SK-N-SH (cell line): ENCODE measurements around the gene HM13. TPM values are rescaled to one million over a fixed set of nuclear protein-coding genes. Genes with fewer than 3 reads are reported as not detected.
"Not testable (repeated sequence)": the region's sequence is repeated elsewhere in the genome, so short reads cannot be mapped to it uniquely, and the experiment has no call there.

Experiments
- CTCF ChIA-PET: fragments of 300-600, 350-600 bp; formaldehyde crosslinking; extraction: SDS; loops from one replicate; lab custom pipeline; 2021; lab: Yijun Ruan, JAX
- POLR2A ChIA-PET: fragments of 350-600 bp; sonication (Branson Sonifier 250); formaldehyde crosslinking; extraction: SDS; loops from one replicate; lab custom pipeline; 2020; ENCODE audit warnings: antibody characterized with exemption, inconsistent platforms; lab: Yijun Ruan, JAX
- DNase-seq: peaks from one replicate; pipeline ENCODE4 v3.0.0; 2012
- H2AFZ ChIP-seq: fragments of 200-600 bp; sonication (generic); 2 replicates; pipeline ENCODE4 v1.8.1; 2016; ENCODE audit warnings: antibody characterized with exemption, mild to moderate bottlenecking, low read depth
- H3F3A ChIP-seq: fragments of 200-600 bp; sonication (generic); replicated peaks from 2 replicates; pipeline ENCODE3; 2016; ENCODE audit warnings: antibody characterized with exemption, mild to moderate bottlenecking; ENCODE audit not compliant: insufficient read depth
- H3K27ac ChIP-seq, 2 experiments: fragments of 200-500 bp in 1 of 2; fragments of 200-600 bp in 1 of 2; sonication (Bioruptor generic) in 1 of 2; sonication (generic), shearing (Covaris generic) in 1 of 2; 2 replicates each; pipeline versions ENCODE4 v1.5.1 to v1.6.1; 2014 to 2016; ENCODE audit warnings: low read depth in 2 of 2, inconsistent platforms in 1 of 2, low read length in 1 of 2, mild to moderate bottlenecking in 1 of 2, mixed read lengths in 1 of 2
- H3K27me3 ChIP-seq: fragments of 200-600 bp; sonication (generic), shearing (Covaris generic); 2 replicates; pipeline ENCODE4 v1.6.1; 2016; ENCODE audit warnings: mixed run types; ENCODE audit not compliant: insufficient read depth
- H3K36me3 ChIP-seq, 2 experiments: fragments of 200-500 bp in 1 of 2; fragments of 200-600 bp in 1 of 2; sonication (Bioruptor generic) in 1 of 2; sonication (generic) in 1 of 2; replicated peaks in 1 of 2; 2 replicates each; pipeline versions ENCODE3 to v1.5.1; 2014 to 2016; ENCODE audit warnings: low read length in 1 of 2, mild to moderate bottlenecking in 1 of 2; ENCODE audit not compliant: insufficient read depth in 2 of 2, control insufficient read depth in 1 of 2
- H3K4me1 ChIP-seq, 2 experiments: fragments of 200-500 bp in 1 of 2; fragments of 200-600 bp in 1 of 2; sonication (Bioruptor generic) in 1 of 2; sonication (generic), shearing (Covaris generic) in 1 of 2; 2 replicates each; pipeline versions ENCODE4 v1.5.1 to v1.6.1; 2014 to 2016; ENCODE audit warnings: low read depth in 1 of 2, low read length in 1 of 2, mixed run types in 1 of 2; ENCODE audit not compliant: insufficient read depth in 2 of 2, control insufficient read depth in 1 of 2
- H3K4me2 ChIP-seq: fragments of 200-600 bp; sonication (generic), shearing (Covaris generic); 2 replicates; pipeline ENCODE4 v1.6.1; 2017; ENCODE audit warnings: mixed run types
- H3K4me3 ChIP-seq, 2 experiments: fragments of 200-500 bp in 1 of 2; fragments of 200-600 bp in 1 of 2; sonication (Bioruptor generic) in 1 of 2; sonication (generic), shearing (Covaris generic) in 1 of 2; 2 replicates each; pipeline versions ENCODE4 v1.5.1 to v1.8.1; 2014 to 2016; ENCODE audit warnings: low read depth in 2 of 2, inconsistent platforms in 1 of 2, low read length in 1 of 2, mild to moderate bottlenecking in 1 of 2, mixed read lengths in 1 of 2, moderate library complexity in 1 of 2
- H3K79me2 ChIP-seq: fragments of 200-600 bp; sonication (generic); 2 replicates; pipeline ENCODE4 v1.8.1; 2017; ENCODE audit warnings: mild to moderate bottlenecking; ENCODE audit not compliant: insufficient read depth
- H3K9ac ChIP-seq: fragments of 200-600 bp; sonication (generic); 2 replicates; pipeline ENCODE4 v1.6.1; 2017; ENCODE audit warnings: mixed run types
- H3K9me2 ChIP-seq: fragments of 200-600 bp; sonication (generic); 2 replicates; pipeline ENCODE4 v1.6.1; 2017; ENCODE audit warnings: mixed run types
- H3K9me3 ChIP-seq: fragments of 200-600 bp; sonication (generic); 2 replicates; pipeline ENCODE4 v1.6.1; 2017; ENCODE audit warnings: mixed run types, mild to moderate bottlenecking, moderate library complexity
- H4K20me1 ChIP-seq: fragments of 200-600 bp; sonication (generic); 2 replicates; pipeline ENCODE4 v1.6.1; 2017; ENCODE audit warnings: mild to moderate bottlenecking, mixed run types; ENCODE audit not compliant: insufficient read depth
- CHD2 ChIP-seq: fragments of 150-350 bp; IDR thresholded peaks from 2 replicates; pipeline ENCODE4 v1.6.1; 2018; ENCODE audit warnings: low read length; ENCODE audit not compliant: partially characterized antibody
- EZH2phosphoT487 ChIP-seq: fragments of 200-600 bp; sonication (generic); IDR thresholded peaks from 2 replicates; pipeline ENCODE4 v1.6.1; 2017; ENCODE audit warnings: low read depth, mixed run types, mild to moderate bottlenecking, antibody characterized with exemption, moderate library complexity, borderline replicate concordance
- FOXJ3 ChIP-seq: sonication (generic); formaldehyde crosslinking; IDR thresholded peaks from 2 replicates; pipeline ENCODE4 v1.5.1; 2020; ENCODE audit warnings: mild to moderate bottlenecking, missing genetic modification reagents
- FOXM1 ChIP-seq: IDR thresholded peaks from 2 replicates; pipeline ENCODE4 v1.4.0; 2012; ENCODE audit warnings: low read depth, mild to moderate bottlenecking
- GABPA ChIP-seq: IDR thresholded peaks from 2 replicates; pipeline ENCODE4 v1.4.0; 2012; ENCODE audit warnings: low read depth, mild to moderate bottlenecking
- GATA2 ChIP-seq: sonication (generic); formaldehyde crosslinking; IDR thresholded peaks from 2 replicates; pipeline ENCODE4 v1.5.0; 2020; ENCODE audit warnings: mild to moderate bottlenecking, missing genetic modification reagents
- JUND ChIP-seq: IDR thresholded peaks from 2 replicates; pipeline ENCODE4 v1.4.0; 2012
- NFIC ChIP-seq: IDR thresholded peaks from 2 replicates; pipeline ENCODE4 v1.4.0; 2012; ENCODE audit warnings: borderline replicate concordance
- NRF1 ChIP-seq: IDR thresholded peaks from 2 replicates; pipeline ENCODE4 v1.6.1; 2012; ENCODE audit warnings: low read depth, mild to moderate bottlenecking, low read length
- RFX5 ChIP-seq: IDR thresholded peaks from 2 replicates; pipeline ENCODE4 v1.6.1; 2012; ENCODE audit warnings: mild to moderate bottlenecking, improper control_type of control experiment, low read length
- SIN3A ChIP-seq: IDR thresholded peaks from 2 replicates; pipeline ENCODE4 v1.6.1; 2012; ENCODE audit warnings: low read depth, mild to moderate bottlenecking, low read length, moderate library complexity, borderline replicate concordance
- SMC3 ChIP-seq: IDR thresholded peaks from 2 replicates; pipeline ENCODE4 v1.6.1; 2012; ENCODE audit warnings: low read depth, low read length, improper control_type of control experiment
- TAF1 ChIP-seq: IDR thresholded peaks from 2 replicates; pipeline ENCODE4 v1.6.1; 2012; ENCODE audit warnings: low read depth, mild to moderate bottlenecking, low read length, moderate library complexity, borderline replicate concordance
- TEAD4 ChIP-seq: IDR thresholded peaks from 2 replicates; pipeline ENCODE4 v1.4.0; 2012; ENCODE audit warnings: mild to moderate bottlenecking, borderline replicate concordance; ENCODE audit not compliant: insufficient read depth
- YY1 ChIP-seq: IDR thresholded peaks from 2 replicates; pipeline ENCODE4 v1.4.0; 2012; ENCODE audit warnings: low read depth, mild to moderate bottlenecking
- WGBS: methylation state at CpG from one replicate; pipeline ENCODE4 v1.1.6; 2017; ENCODE audit warnings: low lambda C conversion rate; 5-methylcytosine and 5-hydroxymethylcytosine counted together
- polyA plus RNA-seq, 3 experiments: library from polyadenylated mRNA; depleted of rRNA; stranded (reverse); fragments of >200 nt; gene quantifications; 2 replicates each; pipeline ENCODE4 v1.2.3, GENCODE V29; 2012
- TF ChIP-seq, protein P1 (sequence below): IDR thresholded peaks from 2 replicates; pipeline ENCODE4 v1.4.0; 2012; ENCODE audit warnings: low read depth, borderline replicate concordance
- TF ChIP-seq, protein P2 (sequence below): IDR thresholded peaks from 2 replicates; pipeline ENCODE4 v1.6.1; 2012; ENCODE audit warnings: mild to moderate bottlenecking, low read depth, low read length, moderate library complexity
- TF ChIP-seq, protein P3 (sequence below): fragments of 200-600 bp; sonication (generic); IDR thresholded peaks from 2 replicates; pipeline ENCODE4 v1.6.1; 2017; ENCODE audit warnings: antibody characterized with exemption, mild to moderate bottlenecking, moderate library complexity
- TF ChIP-seq, protein P4 (sequence below): IDR thresholded peaks from 2 replicates; pipeline ENCODE4; 2012

The HM13 gene
- polyA plus RNA-seq, 1 of the 3 experiments (the other 2 are of a cell fraction), result 160 TPM

DNA sequence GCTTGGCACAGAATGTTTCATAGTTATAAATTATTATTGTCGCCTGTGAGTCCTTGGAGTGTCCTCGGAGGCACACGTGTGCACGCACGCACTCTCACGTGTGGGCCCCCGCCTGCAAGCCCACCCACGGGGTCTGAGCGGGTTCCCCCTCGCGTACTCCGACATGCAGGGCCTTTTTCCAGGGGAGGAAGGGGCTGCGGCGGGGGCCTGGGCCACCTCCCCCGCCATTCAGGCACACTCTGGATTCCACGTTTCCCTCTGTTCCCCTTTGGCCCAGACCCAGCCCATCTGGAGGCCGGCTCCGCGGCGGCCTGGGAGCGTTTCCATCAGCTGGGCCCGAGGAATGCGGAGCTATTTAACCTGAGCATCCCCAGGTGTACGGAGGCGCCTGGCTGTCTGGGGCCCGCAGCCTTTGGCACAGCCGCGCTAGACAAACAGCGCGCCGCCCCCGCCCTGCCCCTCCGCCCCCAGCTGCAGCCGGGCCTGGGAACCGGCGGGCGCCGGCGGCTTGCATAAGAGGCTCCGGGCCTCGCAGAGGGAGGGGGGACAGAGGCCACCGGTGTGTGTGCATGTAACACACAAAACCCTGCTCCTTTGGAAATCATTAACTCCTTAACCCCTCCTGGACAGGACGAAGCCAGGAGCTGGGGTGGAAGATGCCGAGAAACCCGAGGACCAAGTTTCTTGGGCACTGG is 94.2 kb downstream of the HM13 start (continued):
- no peak for TF ChIP-seq FOXJ3 (CRISPR knock-in tag)
- TF ChIP-seq, protein P1, sequence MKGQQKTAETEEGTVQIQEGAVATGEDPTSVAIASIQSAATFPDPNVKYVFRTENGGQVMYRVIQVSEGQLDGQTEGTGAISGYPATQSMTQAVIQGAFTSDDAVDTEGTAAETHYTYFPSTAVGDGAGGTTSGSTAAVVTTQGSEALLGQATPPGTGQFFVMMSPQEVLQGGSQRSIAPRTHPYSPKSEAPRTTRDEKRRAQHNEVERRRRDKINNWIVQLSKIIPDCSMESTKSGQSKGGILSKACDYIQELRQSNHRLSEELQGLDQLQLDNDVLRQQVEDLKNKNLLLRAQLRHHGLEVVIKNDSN, result 0 out of 2 replicates have a peak, but pooled peaks have one; percentile 5
- no peak for TF ChIP-seq FOXM1
- TF ChIP-seq YY1, result peak; percentile 40; the same call in 1 of the 2 replicates
- TF ChIP-seq TAF1, result peak; percentile 8; the same call in 1 of the 2 replicates
- TF ChIP-seq SMC3, result no peak
- TF ChIP-seq NRF1, result no peak
- no peak for TF ChIP-seq CHD2
- no peak for TF ChIP-seq RFX5
- TF ChIP-seq, protein P2, sequence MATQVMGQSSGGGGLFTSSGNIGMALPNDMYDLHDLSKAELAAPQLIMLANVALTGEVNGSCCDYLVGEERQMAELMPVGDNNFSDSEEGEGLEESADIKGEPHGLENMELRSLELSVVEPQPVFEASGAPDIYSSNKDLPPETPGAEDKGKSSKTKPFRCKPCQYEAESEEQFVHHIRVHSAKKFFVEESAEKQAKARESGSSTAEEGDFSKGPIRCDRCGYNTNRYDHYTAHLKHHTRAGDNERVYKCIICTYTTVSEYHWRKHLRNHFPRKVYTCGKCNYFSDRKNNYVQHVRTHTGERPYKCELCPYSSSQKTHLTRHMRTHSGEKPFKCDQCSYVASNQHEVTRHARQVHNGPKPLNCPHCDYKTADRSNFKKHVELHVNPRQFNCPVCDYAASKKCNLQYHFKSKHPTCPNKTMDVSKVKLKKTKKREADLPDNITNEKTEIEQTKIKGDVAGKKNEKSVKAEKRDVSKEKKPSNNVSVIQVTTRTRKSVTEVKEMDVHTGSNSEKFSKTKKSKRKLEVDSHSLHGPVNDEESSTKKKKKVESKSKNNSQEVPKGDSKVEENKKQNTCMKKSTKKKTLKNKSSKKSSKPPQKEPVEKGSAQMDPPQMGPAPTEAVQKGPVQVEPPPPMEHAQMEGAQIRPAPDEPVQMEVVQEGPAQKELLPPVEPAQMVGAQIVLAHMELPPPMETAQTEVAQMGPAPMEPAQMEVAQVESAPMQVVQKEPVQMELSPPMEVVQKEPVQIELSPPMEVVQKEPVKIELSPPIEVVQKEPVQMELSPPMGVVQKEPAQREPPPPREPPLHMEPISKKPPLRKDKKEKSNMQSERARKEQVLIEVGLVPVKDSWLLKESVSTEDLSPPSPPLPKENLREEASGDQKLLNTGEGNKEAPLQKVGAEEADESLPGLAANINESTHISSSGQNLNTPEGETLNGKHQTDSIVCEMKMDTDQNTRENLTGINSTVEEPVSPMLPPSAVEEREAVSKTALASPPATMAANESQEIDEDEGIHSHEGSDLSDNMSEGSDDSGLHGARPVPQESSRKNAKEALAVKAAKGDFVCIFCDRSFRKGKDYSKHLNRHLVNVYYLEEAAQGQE, result no peak
- TF ChIP-seq, protein P3, sequence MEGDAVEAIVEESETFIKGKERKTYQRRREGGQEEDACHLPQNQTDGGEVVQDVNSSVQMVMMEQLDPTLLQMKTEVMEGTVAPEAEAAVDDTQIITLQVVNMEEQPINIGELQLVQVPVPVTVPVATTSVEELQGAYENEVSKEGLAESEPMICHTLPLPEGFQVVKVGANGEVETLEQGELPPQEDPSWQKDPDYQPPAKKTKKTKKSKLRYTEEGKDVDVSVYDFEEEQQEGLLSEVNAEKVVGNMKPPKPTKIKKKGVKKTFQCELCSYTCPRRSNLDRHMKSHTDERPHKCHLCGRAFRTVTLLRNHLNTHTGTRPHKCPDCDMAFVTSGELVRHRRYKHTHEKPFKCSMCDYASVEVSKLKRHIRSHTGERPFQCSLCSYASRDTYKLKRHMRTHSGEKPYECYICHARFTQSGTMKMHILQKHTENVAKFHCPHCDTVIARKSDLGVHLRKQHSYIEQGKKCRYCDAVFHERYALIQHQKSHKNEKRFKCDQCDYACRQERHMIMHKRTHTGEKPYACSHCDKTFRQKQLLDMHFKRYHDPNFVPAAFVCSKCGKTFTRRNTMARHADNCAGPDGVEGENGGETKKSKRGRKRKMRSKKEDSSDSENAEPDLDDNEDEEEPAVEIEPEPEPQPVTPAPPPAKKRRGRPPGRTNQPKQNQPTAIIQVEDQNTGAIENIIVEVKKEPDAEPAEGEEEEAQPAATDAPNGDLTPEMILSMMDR, result no peak
- TF ChIP-seq EZH2phosphoT487, result no peak
- peak; percentile 87 for TF ChIP-seq NFIC
- TF ChIP-seq TEAD4, result peak; percentile 66; the same call in 1 of the 2 replicates
- peak; percentile 15; the same call in 1 of the 2 replicates for TF ChIP-seq SIN3A
- no peak for TF ChIP-seq GATA2 (CRISPR knock-in tag)
- TF ChIP-seq, protein P4, sequence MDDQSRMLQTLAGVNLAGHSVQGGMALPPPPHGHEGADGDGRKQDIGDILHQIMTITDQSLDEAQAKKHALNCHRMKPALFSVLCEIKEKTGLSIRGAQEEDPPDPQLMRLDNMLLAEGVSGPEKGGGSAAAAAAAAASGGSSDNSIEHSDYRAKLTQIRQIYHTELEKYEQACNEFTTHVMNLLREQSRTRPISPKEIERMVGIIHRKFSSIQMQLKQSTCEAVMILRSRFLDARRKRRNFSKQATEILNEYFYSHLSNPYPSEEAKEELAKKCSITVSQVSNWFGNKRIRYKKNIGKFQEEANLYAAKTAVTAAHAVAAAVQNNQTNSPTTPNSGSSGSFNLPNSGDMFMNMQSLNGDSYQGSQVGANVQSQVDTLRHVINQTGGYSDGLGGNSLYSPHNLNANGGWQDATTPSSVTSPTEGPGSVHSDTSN, result peak; percentile 58
- no peak; the same call in 1 of the 2 replicates for TF ChIP-seq JUND
- TF ChIP-seq GABPA, result no peak

DNA sequence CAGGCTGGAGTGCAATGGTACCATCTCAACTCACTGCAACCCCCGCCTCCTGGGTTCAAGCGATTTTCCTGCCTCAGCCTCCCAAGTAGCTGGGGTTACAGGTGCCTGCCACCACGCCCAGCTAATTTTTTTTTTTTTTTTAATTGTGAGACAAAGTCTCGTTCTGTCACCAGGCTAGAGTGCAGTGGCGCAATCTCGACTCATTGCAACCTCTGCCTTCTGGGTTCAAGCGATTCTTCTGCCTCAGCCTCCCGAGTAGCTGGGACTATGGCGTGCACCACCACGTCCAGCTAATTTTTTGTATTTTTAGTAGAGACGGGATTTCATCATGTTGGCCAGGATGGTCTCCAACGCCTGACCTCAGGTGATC is 98.0 kb downstream of the HM13 start:
- not testable (repeated sequence) for H3K9me3 ChIP-seq, H3K9ac ChIP-seq, H3K27me3 ChIP-seq, H3K4me3 ChIP-seq, H2AFZ ChIP-seq, H3K79me2 ChIP-seq, DNase-seq, H3K27ac ChIP-seq, H3K36me3 ChIP-seq, H4K20me1 ChIP-seq, H3K4me2 ChIP-seq, H3K9me2 ChIP-seq
- ChIA-PET CTCF (interaction anchor here (0.7 to 33.9 kb wide), 51 partner anchors 9 to 873 kb away, joined by 3 to 1802 read pairs (median 6); partner anchors contain the start of genes BCL2L1 and ID1), POLR2A (interaction anchor here (1.0 to 7.4 kb wide), 7 partner anchors 8 to 111 kb away, joined by 3 to 181 read pairs (median 7); partner anchors contain the start of genes BCL2L1 and ID1)
- Histone ChIP-seq H3F3A (peaks cover 44% of the 10 kb centered on the region), H3K4me1 (peaks cover 16 to 25% of the 10 kb centered on the region in 2 experiments)
- 81% methylated on average over 12 of the region's 12 CpGs for WGBS
